A673 (cell line): ENCODE results near the gene PROKR2.

Experiments used
- CTCF ChIP-seq: fragments of 300-800, 200-600 bp; sonication (generic); conservative IDR thresholded peaks from 2 replicates; pipeline ENCODE4 v1.5.1; 2017; ENCODE audit warnings: low read depth, mild to moderate bottlenecking, antibody characterized with exemption, low read length, moderate library complexity, mixed read lengths
- EZH2 ChIP-seq: fragments of 200-600 bp; sonication (generic); IDR thresholded peaks from 2 replicates; pipeline ENCODE4 v1.6.1; 2017; ENCODE audit warnings: borderline replicate concordance, low read depth, mild to moderate bottlenecking, mixed read lengths, antibody characterized with exemption, low read length; ENCODE audit not compliant: poor library complexity, severe bottlenecking

- TF ChIP-seq CTCF (no peak), EZH2 (no peak)
Observed at GRCh38 chr20:5342021-5342420, 25.3 kb upstream of the PROKR2 start.
